Calu3 (cell line): ENCODE measurements around the gene ANTXR2. TPM values are rescaled to one million over a fixed set of nuclear protein-coding genes. Genes with fewer than 3 reads are reported as not detected.

Experiments used
- BruUV-seq: library from RNA; stranded (reverse); fragments of 400-500 nt; replicated peaks from 2 replicates; lab custom pipeline; 2021; lab: Mats Ljungman, UMichigan
- CTCF ChIA-PET: fragments of 300-600 bp; sonication (Branson Sonifier 250); formaldehyde crosslinking; loops from one replicate; lab custom pipeline; 2022; ENCODE audit warnings: antibody characterized with exemption; lab: Charles Lee
- DNase-seq: peaks from one replicate; pipeline ENCODE4 v3.0.0; 2022
- H3K27ac Mint-ChIP-seq: one replicate; pipeline ENCODE4 v1.8.0; 2022; ENCODE audit warnings: mixed read lengths; ENCODE audit not compliant: unreplicated experiment
- H3K27me3 Mint-ChIP-seq: one replicate; pipeline ENCODE4 v1.8.0; 2022; ENCODE audit warnings: mixed read lengths; ENCODE audit not compliant: unreplicated experiment
- H3K36me3 Mint-ChIP-seq: one replicate; pipeline ENCODE4 v1.8.0; 2022; ENCODE audit warnings: mild to moderate bottlenecking, moderate library complexity, mixed read lengths; ENCODE audit not compliant: insufficient read depth, unreplicated experiment
- H3K4me1 Mint-ChIP-seq: one replicate; pipeline ENCODE4 v1.8.0; 2022; ENCODE audit warnings: mild to moderate bottlenecking, low read depth, mixed read lengths; ENCODE audit not compliant: unreplicated experiment
- H3K4me3 Mint-ChIP-seq: one replicate; pipeline ENCODE4 v1.8.0; 2022; ENCODE audit warnings: mild to moderate bottlenecking, low read depth, moderate library complexity, mixed read lengths; ENCODE audit not compliant: unreplicated experiment
- H3K9me3 Mint-ChIP-seq: one replicate; pipeline ENCODE4 v1.8.0; 2022; ENCODE audit warnings: low read depth, mixed read lengths; ENCODE audit not compliant: unreplicated experiment
- intact Hi-C: fragments of 100-400 bp; cut with micrococcal nuclease; formaldehyde crosslinking; loops from one replicate; pipeline ENCODE4 v1.10.0; 2022; ENCODE audit not compliant: unreplicated experiment
- total RNA-seq: library from RNA; stranded (reverse); gene quantifications from 2 replicates; pipeline ENCODE4 v1.2.3, GENCODE V29; 2022
- TF ChIP-seq, protein P1 (sequence below): fragments of 200-600 bp; IDR thresholded peaks from one replicate; pipeline ENCODE4 v1.8.0; 2022; ENCODE audit warnings: antibody characterized with exemption; ENCODE audit not compliant: unreplicated experiment

The ANTXR2 gene
- total RNA-seq, 1 experiment from 2014 or later, result 23.6 TPM

DNA sequence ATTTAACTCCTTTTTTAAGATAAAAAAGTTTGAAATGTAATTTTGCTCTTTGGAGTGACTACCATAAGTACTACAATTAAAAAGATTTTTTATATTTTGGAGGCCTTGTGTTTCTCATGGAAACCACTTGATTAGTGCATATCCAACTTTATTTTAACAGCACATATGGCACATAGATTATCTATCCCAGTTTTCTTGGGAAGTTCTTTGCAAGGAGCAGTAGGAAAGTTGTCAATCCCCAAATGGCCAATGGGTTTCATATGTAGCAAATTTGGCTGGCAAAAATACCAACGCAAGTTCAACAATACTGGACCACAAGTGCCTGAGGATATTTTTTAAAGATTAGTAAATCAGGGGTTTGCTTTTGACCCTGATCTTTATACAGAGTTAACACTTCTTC is 15.4 kb upstream of the ANTXR2 start:
- intact Hi-C loops, result no loop called here
- no peaks in the 10 kb centered on the region for H3K36me3 Mint-ChIP-seq
- H3K4me1 Mint-ChIP-seq, result no peaks in the 10 kb centered on the region
- TF ChIP-seq, protein P1, sequence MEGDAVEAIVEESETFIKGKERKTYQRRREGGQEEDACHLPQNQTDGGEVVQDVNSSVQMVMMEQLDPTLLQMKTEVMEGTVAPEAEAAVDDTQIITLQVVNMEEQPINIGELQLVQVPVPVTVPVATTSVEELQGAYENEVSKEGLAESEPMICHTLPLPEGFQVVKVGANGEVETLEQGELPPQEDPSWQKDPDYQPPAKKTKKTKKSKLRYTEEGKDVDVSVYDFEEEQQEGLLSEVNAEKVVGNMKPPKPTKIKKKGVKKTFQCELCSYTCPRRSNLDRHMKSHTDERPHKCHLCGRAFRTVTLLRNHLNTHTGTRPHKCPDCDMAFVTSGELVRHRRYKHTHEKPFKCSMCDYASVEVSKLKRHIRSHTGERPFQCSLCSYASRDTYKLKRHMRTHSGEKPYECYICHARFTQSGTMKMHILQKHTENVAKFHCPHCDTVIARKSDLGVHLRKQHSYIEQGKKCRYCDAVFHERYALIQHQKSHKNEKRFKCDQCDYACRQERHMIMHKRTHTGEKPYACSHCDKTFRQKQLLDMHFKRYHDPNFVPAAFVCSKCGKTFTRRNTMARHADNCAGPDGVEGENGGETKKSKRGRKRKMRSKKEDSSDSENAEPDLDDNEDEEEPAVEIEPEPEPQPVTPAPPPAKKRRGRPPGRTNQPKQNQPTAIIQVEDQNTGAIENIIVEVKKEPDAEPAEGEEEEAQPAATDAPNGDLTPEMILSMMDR, result no peak
- CTCF ChIA-PET, result no interaction called here
- no peak for DNase-seq
- H3K4me3 Mint-ChIP-seq, result no peak overlapping the region
- H3K27ac Mint-ChIP-seq, result no peak overlapping the region
- no peaks in the 10 kb centered on the region for H3K9me3 Mint-ChIP-seq
- no peaks in the 10 kb centered on the region for H3K27me3 Mint-ChIP-seq
- BruUV-seq, result no TSS peak

DNA sequence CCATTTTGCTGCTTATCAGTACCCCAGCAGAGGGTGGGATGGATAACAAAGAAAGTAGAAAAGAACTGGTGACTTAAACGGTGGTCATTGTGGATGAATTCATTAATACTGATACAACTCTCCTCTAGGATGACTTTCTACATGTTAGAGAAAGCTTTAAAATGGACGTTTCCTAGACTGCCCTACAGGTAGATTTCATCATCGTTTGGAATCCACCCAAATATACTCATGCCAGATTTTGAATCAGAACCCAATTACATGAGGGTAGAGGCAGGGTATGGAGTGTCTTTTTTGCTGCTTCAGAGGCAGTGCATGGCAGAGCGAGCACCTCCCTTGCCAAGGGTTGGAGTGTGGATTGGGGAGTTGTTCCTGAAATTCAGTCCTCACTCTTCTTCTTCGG is 13.3 kb upstream of the ANTXR2 start:
- no TSS peak for BruUV-seq
- Mint-ChIP-seq H3K4me1 (no peaks in the 10 kb centered on the region), H3K9me3 (peaks cover 2% of the 10 kb centered on the region), H3K27ac (no peak overlapping the region), H3K27me3 (no peaks in the 10 kb centered on the region), H3K36me3 (no peaks in the 10 kb centered on the region), H3K4me3 (no peak overlapping the region)
- intact Hi-C loops, result no loop called here
- TF ChIP-seq, protein P1, result no peak
- CTCF ChIA-PET, result no interaction called here
- DNase-seq, result no peak

DNA sequence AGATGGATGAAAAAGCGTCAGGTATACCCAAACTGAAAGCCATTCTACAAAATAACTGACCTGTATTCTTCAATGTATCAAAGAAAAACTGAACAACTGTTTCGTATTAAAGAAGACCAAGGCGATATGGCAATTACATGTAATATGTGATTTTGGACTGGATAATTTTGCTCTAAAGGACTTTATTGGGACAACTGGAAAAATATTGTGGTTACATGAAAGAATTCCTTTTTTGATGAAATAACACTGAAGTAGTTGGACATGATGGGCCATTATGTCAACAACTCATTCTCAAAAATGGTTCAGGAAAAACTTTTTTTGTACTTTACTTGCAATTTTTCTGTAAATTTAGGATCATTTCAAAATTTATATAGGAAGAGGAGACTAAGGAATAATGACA is 12.1 kb upstream of the ANTXR2 start:
- CTCF ChIA-PET, result no interaction called here
- Mint-ChIP-seq H3K4me1 (no peaks in the 10 kb centered on the region), H3K27ac (no peak overlapping the region), H3K36me3 (no peaks in the 10 kb centered on the region), H3K9me3 (peaks cover 2% of the 10 kb centered on the region), H3K27me3 (no peaks in the 10 kb centered on the region), H3K4me3 (no peak overlapping the region)
- intact Hi-C loops, result no loop called here
- DNase-seq, result no peak
- BruUV-seq, result no TSS peak
- TF ChIP-seq, protein P1, result no peak

DNA sequence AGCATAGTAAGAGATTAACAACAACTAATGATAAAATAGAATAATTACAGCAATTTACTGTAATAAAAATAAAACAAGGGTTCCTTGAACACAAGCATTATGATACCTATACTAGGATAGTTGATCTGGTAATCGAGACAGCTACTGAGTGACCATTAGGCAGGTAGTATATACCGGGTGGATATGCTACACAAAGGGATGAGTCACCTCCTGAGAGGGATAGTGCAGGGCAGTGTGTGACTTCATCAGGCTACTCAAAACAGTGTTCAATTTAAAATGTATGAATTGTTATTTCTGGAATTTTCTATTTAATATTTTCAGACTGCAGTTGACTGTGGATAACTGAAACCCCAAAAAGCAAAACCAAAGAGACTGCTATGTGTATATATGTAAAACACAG is 9.7 kb upstream of the ANTXR2 start:
- no peak for DNase-seq
- Mint-ChIP-seq H3K27ac (no peak overlapping the region), H3K4me1 (no peaks in the 10 kb centered on the region), H3K36me3 (no peaks in the 10 kb centered on the region), H3K4me3 (no peak overlapping the region), H3K9me3 (peaks cover 2% of the 10 kb centered on the region), H3K27me3 (no peaks in the 10 kb centered on the region)
- CTCF ChIA-PET, result no interaction called here
- intact Hi-C loops, result no loop called here
- BruUV-seq, result no TSS peak
- TF ChIP-seq, protein P1, result no peak
